ENCODE data around the gene TLR9.

Gene TLR9

GRCh38 chr3:52211268-52211891 is 14.1 kb downstream of the TLR9 start:
- no peak for TF ChIP-seq CTCF (IDR thresholded peaks at IDR 0.05; ENCODE audit: poor library complexity, severe bottlenecking)
- H3K27ac ChIP-seq (ENCODE audit: poor library complexity, severe bottlenecking) = no peak overlapping the region
- ATAC-seq (ENCODE audit: low read depth) = no peak

GRCh38 chr3:52210550-52211046 is 14.8 kb downstream of the TLR9 start:
- H3K9me3 ChIP-seq (ENCODE audit: severe bottlenecking) = no peaks in the 10 kb centered on the region
- H3K27ac ChIP-seq (ENCODE audit: poor library complexity, severe bottlenecking) = no peak overlapping the region
- DNase-seq (ENCODE audit: low spot score) = no peak
- no peak for TF ChIP-seq CTCF (IDR thresholded peaks at IDR 0.05; ENCODE audit: poor library complexity, severe bottlenecking)
- peaks cover 17% of the 10 kb centered on the region for H3K4me1 ChIP-seq (ENCODE audit: insufficient read depth, poor library complexity, severe bottlenecking)
- no peak overlapping the region for H3K4me3 ChIP-seq (ENCODE audit: severe bottlenecking)
- peak; percentile 86 for ATAC-seq (ENCODE audit: low read depth)
- H3K36me3 ChIP-seq (ENCODE audit: low read depth) = peaks cover 84% of the 10 kb centered on the region
- no peaks in the 10 kb centered on the region for H3K27me3 ChIP-seq (ENCODE audit: insufficient read depth, poor library complexity, severe bottlenecking)

More at GRCh38 chr3:52211268-52211891, 14.1 kb downstream of the TLR9 start:
- no peak for DNase-seq (ENCODE audit: low spot score)
- Histone ChIP-seq H3K27me3 (ENCODE audit: insufficient read depth, poor library complexity, severe bottlenecking) (no peaks in the 10 kb centered on the region), H3K4me1 (ENCODE audit: insufficient read depth, poor library complexity, severe bottlenecking) (peaks cover 12% of the 10 kb centered on the region), H3K9me3 (ENCODE audit: severe bottlenecking) (no peaks in the 10 kb centered on the region), H3K36me3 (ENCODE audit: low read depth) (peaks cover 76% of the 10 kb centered on the region), H3K4me3 (ENCODE audit: severe bottlenecking) (no peak overlapping the region)

- DNase-seq (ENCODE audit: low spot score) (no peak), ATAC-seq (ENCODE audit: low read depth) (no peak)
- Histone ChIP-seq H3K27ac (ENCODE audit: poor library complexity, severe bottlenecking) (no peak overlapping the region), H3K4me1 (ENCODE audit: insufficient read depth, poor library complexity, severe bottlenecking) (peaks cover 23% of the 10 kb centered on the region), H3K36me3 (ENCODE audit: low read depth) (peaks cover 89% of the 10 kb centered on the region), H3K9me3 (ENCODE audit: severe bottlenecking) (no peaks in the 10 kb centered on the region), H3K4me3 (ENCODE audit: severe bottlenecking) (no peak overlapping the region), H3K27me3 (ENCODE audit: insufficient read depth, poor library complexity, severe bottlenecking) (no peaks in the 10 kb centered on the region)
- no peak for TF ChIP-seq CTCF (IDR thresholded peaks at IDR 0.05; ENCODE audit: poor library complexity, severe bottlenecking)
Observed at GRCh38 chr3:52210037-52210436, 15.4 kb downstream of the TLR9 start.

- H3K9me3 ChIP-seq (ENCODE audit: severe bottlenecking) = no peaks in the 10 kb centered on the region
- no peak for TF ChIP-seq CTCF (IDR thresholded peaks at IDR 0.05; ENCODE audit: poor library complexity, severe bottlenecking)
- ATAC-seq (ENCODE audit: low read depth) (no peak), DNase-seq (ENCODE audit: low spot score) (no peak)
- H3K27me3 ChIP-seq (ENCODE audit: insufficient read depth, poor library complexity, severe bottlenecking) = no peaks in the 10 kb centered on the region
- no peak overlapping the region for H3K27ac ChIP-seq (ENCODE audit: poor library complexity, severe bottlenecking)
- H3K36me3 ChIP-seq (ENCODE audit: low read depth) = peaks cover 94% of the 10 kb centered on the region
- peaks cover 32% of the 10 kb centered on the region for H3K4me1 ChIP-seq (ENCODE audit: insufficient read depth, poor library complexity, severe bottlenecking)
- no peak overlapping the region for H3K4me3 ChIP-seq (ENCODE audit: severe bottlenecking)
Observed at GRCh38 chr3:52208556-52208955, 16.9 kb downstream of the TLR9 start.

GRCh38 chr3:52205727-52206372 is 19.6 kb downstream of the TLR9 start:
- DNase-seq (ENCODE audit: low spot score) (no peak), ATAC-seq (ENCODE audit: low read depth) (no peak)
- Histone ChIP-seq H3K4me3 (ENCODE audit: severe bottlenecking) (no peak overlapping the region), H3K27me3 (ENCODE audit: insufficient read depth, poor library complexity, severe bottlenecking) (no peaks in the 10 kb centered on the region), H3K9me3 (ENCODE audit: severe bottlenecking) (no peaks in the 10 kb centered on the region), H3K36me3 (ENCODE audit: low read depth) (peaks cover 94% of the 10 kb centered on the region), H3K4me1 (ENCODE audit: insufficient read depth, poor library complexity, severe bottlenecking) (peaks cover 29% of the 10 kb centered on the region), H3K27ac (ENCODE audit: poor library complexity, severe bottlenecking) (no peak overlapping the region)
- TF ChIP-seq CTCF (IDR thresholded peaks at IDR 0.05; ENCODE audit: poor library complexity, severe bottlenecking) = no peak
